ENCODE measurements around the gene ETV5. TPM values are rescaled to one million over a fixed set of nuclear protein-coding genes. Genes with fewer than 3 reads are reported as not detected.

Gene ETV5
- total and polyA plus RNA-seq, 9 of the 15 experiments (the other 6 are each of a cell fraction or from before 2014, with no cell fraction given), result 9.2 to 25.9 (median 15.9) TPM

DNA sequence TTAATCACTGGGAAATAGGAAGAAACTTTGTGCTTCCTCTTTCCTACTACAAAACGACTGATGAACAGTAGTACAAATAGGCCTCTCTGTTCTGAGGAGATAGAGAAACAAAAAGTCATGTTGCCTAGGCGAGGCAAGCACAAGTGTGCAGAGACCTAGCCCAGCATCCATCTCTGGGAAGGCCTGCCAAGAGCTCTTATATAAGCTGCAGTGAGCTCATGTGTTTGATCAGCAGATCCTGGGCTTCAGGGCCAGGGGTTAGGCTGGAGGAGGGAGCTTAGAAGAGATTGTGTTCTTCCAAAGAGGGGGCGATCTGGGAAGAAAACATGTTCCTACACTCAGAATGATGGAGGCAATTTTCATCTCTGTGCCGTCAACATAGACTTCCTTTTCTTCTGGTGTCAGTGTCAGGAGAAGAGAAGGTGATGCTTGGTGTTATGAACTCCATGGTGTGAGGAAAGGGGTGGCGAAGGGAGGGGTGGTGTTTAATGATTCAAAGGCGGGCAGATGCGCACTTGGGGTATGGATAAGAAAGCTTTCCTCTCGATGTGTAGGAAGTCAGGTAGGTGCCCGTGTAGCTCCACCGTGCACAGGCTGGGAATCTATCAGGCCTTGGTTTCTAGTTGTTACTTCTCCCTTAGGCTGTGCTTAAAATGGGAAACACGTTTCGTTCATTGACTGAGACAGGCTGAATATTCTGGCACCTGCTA, 29.5 kb upstream of the ETV5 start:
- Histone ChIP-seq H3K4me1 (replicated peaks in 1 of 2; ENCODE audit: control insufficient read depth in 2 of 2, insufficient read depth in 2 of 2, low read length in 2 of 2) (no peaks in the 10 kb centered on the region), H3K9me1 (ENCODE audit: control insufficient read depth, insufficient read depth, low read length) (no peaks in the 10 kb centered on the region), H3K79me2 (ENCODE audit: control insufficient read depth, insufficient read depth, low read length) (no peaks in the 10 kb centered on the region), H2AFZ (ENCODE audit: low read depth, low read length) (no peak overlapping the region), H4K20me1 (replicated peaks; ENCODE audit: control insufficient read depth, insufficient read depth, low read length) (no peaks in the 10 kb centered on the region), H3K4me2 (ENCODE audit: insufficient read depth, low read length) (no peak overlapping the region), H3K27me3 (ENCODE audit: control insufficient read depth in 2 of 2, insufficient read depth in 2 of 2, low read length in 2 of 2) (peaks cover 28 to 50% of the 10 kb centered on the region in 2 experiments; a peak in 4 of 5 replicates), H3K9ac (ENCODE audit: insufficient read depth in 1 of 2, low read depth in 2 of 2, low read length in 2 of 2) (no peak overlapping the region), H3K4me3 (no peak overlapping the region), H3K9me3 (replicated peaks; ENCODE audit: control insufficient read depth, insufficient read depth, low read depth, low read length) (no peaks in the 10 kb centered on the region), H3K36me3 (ENCODE audit: control insufficient read depth, insufficient read depth, low read length) (no peaks in the 10 kb centered on the region), H3K27ac (ENCODE audit: extremely low read depth, low read depth, low read length) (no peak overlapping the region)
- no TSS peak for BruUV-seq (replicated peaks)
- intact Hi-C loops (cut with micrococcal nuclease), result no loop called here
- WGBS (ENCODE audit: insufficient coverage, low coverage, missing lambda C conversion rate), result 1% methylated on average over 12 of the region's 12 CpGs
- ChIA-PET POLR2A (no interaction called here), CTCF (ENCODE audit: low intra/inter-chr PET ratio) (no interaction called here)
- TF ChIP-seq, protein P1, sequence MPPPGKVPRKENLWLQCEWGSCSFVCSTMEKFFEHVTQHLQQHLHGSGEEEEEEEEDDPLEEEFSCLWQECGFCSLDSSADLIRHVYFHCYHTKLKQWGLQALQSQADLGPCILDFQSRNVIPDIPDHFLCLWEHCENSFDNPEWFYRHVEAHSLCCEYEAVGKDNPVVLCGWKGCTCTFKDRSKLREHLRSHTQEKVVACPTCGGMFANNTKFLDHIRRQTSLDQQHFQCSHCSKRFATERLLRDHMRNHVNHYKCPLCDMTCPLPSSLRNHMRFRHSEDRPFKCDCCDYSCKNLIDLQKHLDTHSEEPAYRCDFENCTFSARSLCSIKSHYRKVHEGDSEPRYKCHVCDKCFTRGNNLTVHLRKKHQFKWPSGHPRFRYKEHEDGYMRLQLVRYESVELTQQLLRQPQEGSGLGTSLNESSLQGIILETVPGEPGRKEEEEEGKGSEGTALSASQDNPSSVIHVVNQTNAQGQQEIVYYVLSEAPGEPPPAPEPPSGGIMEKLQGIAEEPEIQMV (tag; conservative IDR thresholded peaks at IDR 0.05; ENCODE audit: low read depth), result no peak
- TF ChIP-seq MYNN (IDR thresholded peaks at IDR 0.05), result no peak
- no peak for TF ChIP-seq MYNN (CRISPR knock-in tag; IDR thresholded peaks at IDR 0.05)
- TF ChIP-seq ZNF263 (CRISPR knock-in tag; IDR thresholded peaks at IDR 0.05; ENCODE audit: borderline replicate concordance), result no peak
- TF ChIP-seq KAT8 (IDR thresholded peaks at IDR 0.05; ENCODE audit: low read depth), result no peak
- no peak for TF ChIP-seq BACH1 (tag; IDR thresholded peaks at IDR 0.05)
- no peak for TF ChIP-seq HNRNPK (IDR thresholded peaks at IDR 0.05; ENCODE audit: low read depth, low read length, poor library complexity, severe bottlenecking)
- no peak for TF ChIP-seq ETV6 (IDR thresholded peaks at IDR 0.05; ENCODE audit: borderline replicate concordance in 1 of 2, low read depth in 2 of 2, low read length in 1 of 2)
- no peak for TF ChIP-seq ETV6 (CRISPR knock-in tag; IDR thresholded peaks at IDR 0.05; ENCODE audit: borderline replicate concordance)
- TF ChIP-seq NCOA1 (IDR thresholded peaks at IDR 0.05; ENCODE audit: low read depth), result no peak
- no peak for TF ChIP-seq HCFC1 (IDR thresholded peaks at IDR 0.05; ENCODE audit: low read depth, low read length)
- no peak for TF ChIP-seq ZNF79 (CRISPR knock-in tag; IDR thresholded peaks at IDR 0.05; ENCODE audit: low read depth)
- TF ChIP-seq SMC3 (conservative IDR thresholded peaks at IDR 0.05; ENCODE audit: insufficient read depth, low read depth, low read length), result no peak
- no peak for TF ChIP-seq GATAD2B (IDR thresholded peaks at IDR 0.05; ENCODE audit: borderline replicate concordance)
- TF ChIP-seq, protein P2, sequence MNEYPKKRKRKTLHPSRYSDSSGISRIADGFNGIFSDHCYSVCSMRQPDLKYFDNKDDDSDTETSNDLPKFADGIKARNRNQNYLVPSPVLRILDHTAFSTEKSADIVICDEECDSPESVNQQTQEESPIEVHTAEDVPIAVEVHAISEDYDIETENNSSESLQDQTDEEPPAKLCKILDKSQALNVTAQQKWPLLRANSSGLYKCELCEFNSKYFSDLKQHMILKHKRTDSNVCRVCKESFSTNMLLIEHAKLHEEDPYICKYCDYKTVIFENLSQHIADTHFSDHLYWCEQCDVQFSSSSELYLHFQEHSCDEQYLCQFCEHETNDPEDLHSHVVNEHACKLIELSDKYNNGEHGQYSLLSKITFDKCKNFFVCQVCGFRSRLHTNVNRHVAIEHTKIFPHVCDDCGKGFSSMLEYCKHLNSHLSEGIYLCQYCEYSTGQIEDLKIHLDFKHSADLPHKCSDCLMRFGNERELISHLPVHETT (CRISPR knock-in tag; conservative IDR thresholded peaks at IDR 0.05 in 1 of 2, IDR thresholded peaks at IDR 0.05 in 1 of 2), result no peak
- no peak for ATAC-seq
- FAIRE-seq, result no peak
- DNase-seq (ENCODE audit: extremely low read depth in 1 of 4, low spot score in 3 of 4), result no peak
- in situ Hi-C loops (cut with MboI), result no loop called here

Measured in K562 (cell line).